SKM-1 treated with dmso at 0.1 percent for 144 hours (cell line): Measurements from ENCODE around the gene MDH2.
A peak's percentile ranks its signal among the peaks of the same experiment; 100 is the strongest.
"Not testable (repeated sequence)": the region's sequence is repeated elsewhere in the genome, so short reads cannot be mapped to it uniquely, and the experiment has no call there.

Experiments
- DNase-seq: peaks from one replicate; lab custom pipeline; 2025; ENCODE audit not compliant: unreplicated experiment; lab: John Stamatoyannopoulos, UW

The MDH2 gene

GRCh38 chr7:76047811-76048667 lies at the start of gene MDH2, which contains the start of gene STYXL1:
MDH2 (plus strand) TSS chr7:76048106; CDS start chr7:76048161, 55 bp downstream.
STYXL1 (minus strand) TSS chr7:76048000; CDS start chr7:76030523, 17,477 bp downstream.
- peak; percentile 96 for DNase-seq

GRCh38 chr7:76000566-76000965 lies 47.3 kb upstream of the MDH2 start:
- no peak for DNase-seq

GRCh38 chr7:76002139-76002538 lies 45.8 kb upstream of the MDH2 start:
- no peak for DNase-seq

GRCh38 chr7:76002822-76003221 lies 45.1 kb upstream of the MDH2 start:
- DNase-seq = no peak

- no peak for DNase-seq
Observed at GRCh38 chr7:76003351-76003750, 44.6 kb upstream of the MDH2 start.

GRCh38 chr7:76005004-76005403 lies 42.9 kb upstream of the MDH2 start:
- not testable (repeated sequence) for DNase-seq

GRCh38 chr7:76008156-76008687 lies 39.7 kb upstream of the MDH2 start:
- no peak for DNase-seq

- no peak for DNase-seq
Observed at GRCh38 chr7:76009672-76010600, 38.0 kb upstream of the MDH2 start.

GRCh38 chr7:76011442-76011861 lies 36.5 kb upstream of the MDH2 start:
- DNase-seq = no peak

- DNase-seq = no peak
Observed at GRCh38 chr7:76016191-76016947, 31.5 kb upstream of the MDH2 start.

GRCh38 chr7:76018520-76018919 lies 29.4 kb upstream of the MDH2 start:
- DNase-seq = not testable (repeated sequence)

- peak; percentile 61 for DNase-seq
Observed at GRCh38 chr7:76020031-76020714, 27.7 kb upstream of the MDH2 start.

- no peak for DNase-seq
Observed at GRCh38 chr7:76022026-76022780, 25.7 kb upstream of the MDH2 start.

GRCh38 chr7:76023002-76023401 lies 24.9 kb upstream of the MDH2 start:
- peak; percentile 93 for DNase-seq

- DNase-seq = not testable (repeated sequence)
Observed at GRCh38 chr7:76029682-76030081, 18.2 kb upstream of the MDH2 start.

- no peak for DNase-seq
Observed at GRCh38 chr7:76031964-76032363, 15.9 kb upstream of the MDH2 start.

- DNase-seq = no peak
Observed at GRCh38 chr7:76037310-76037709, 10.6 kb upstream of the MDH2 start.

- DNase-seq = no peak
Observed at GRCh38 chr7:76040126-76040525, 7.8 kb upstream of the MDH2 start.

GRCh38 chr7:76044375-76044865 lies 3.5 kb upstream of the MDH2 start:
- no peak for DNase-seq
